Inflammatory macrophage (primary cell): ENCODE measurements around the gene CNBP.
A peak's percentile ranks its signal among the peaks of the same experiment; 100 is the strongest.

ENCODE experiments used
- DNase-seq, 2 donors: peaks; one replicate each; pipeline ENCODE4 v3.0.0-alpha.2; 2020 to 2022

Gene CNBP

GRCh38 chr3:129130291-129130813, 53.3 kb downstream of the CNBP start:
- no peak for DNase-seq

GRCh38 chr3:129128357-129129155, 55.1 kb downstream of the CNBP start:
- no peak for DNase-seq

GRCh38 chr3:129126726-129127280, 56.9 kb downstream of the CNBP start:
- DNase-seq, result no peak

- DNase-seq, result peak in 1 of 2 donors; percentile 13
Measured at GRCh38 chr3:129123314-129124060, 60.2 kb downstream of the CNBP start.

GRCh38 chr3:129122412-129123011, 61.2 kb downstream of the CNBP start:
- peak in 1 of 2 donors; percentile 17 for DNase-seq

- peak; percentile 43 to 51 for DNase-seq
Measured at GRCh38 chr3:129121792-129122411, 61.8 kb downstream of the CNBP start, which contains the start of gene RAB43. Gene RAB43 (minus strand): TSS chr3:129121804. CDS start chr3:129121489, 315 bp downstream.

GRCh38 chr3:129121016-129121791, 62.5 kb downstream of the CNBP start:
- peak; percentile 49 to 59 for DNase-seq

GRCh38 chr3:129120254-129121004, 63.3 kb downstream of the CNBP start:
- DNase-seq, result peak; percentile 96 to 98

GRCh38 chr3:129119365-129120100, 64.2 kb downstream of the CNBP start:
- DNase-seq, result no peak

GRCh38 chr3:129118745-129119144, 65.0 kb downstream of the CNBP start:
- DNase-seq, result no peak
